H1 (cell line): ENCODE measurements around the gene MYOG. TPM values are rescaled to one million over a fixed set of nuclear protein-coding genes. Genes with fewer than 3 reads are reported as not detected.

Experiments used
- KDM4A ChIP-seq: IDR thresholded peaks from one replicate; pipeline ENCODE4 v1.7.1; 2012; ENCODE audit warnings: low read depth, mild to moderate bottlenecking, moderate library complexity, low read length, inconsistent platforms; ENCODE audit not compliant: severe bottlenecking
- polyA plus RNA-seq, 7 experiments: library from polyadenylated mRNA; depleted of rRNA in 3 of 7; stranded (reverse) in 5 of 7; unstranded in 2 of 7; fragments of >200 nt in 5 of 7; fragments of 200-250 nt in 2 of 7; gene quantifications; 1 replicate in 5 of 7; 2 replicates in 1 of 7; 4 replicates in 1 of 7; pipeline versions ENCODE4 v1.2.1 to v1.2.3, GENCODE V29; 2011 to 2013; ENCODE audit warnings: missing spikeins in 2 of 7, mixed read lengths in 2 of 7
- total RNA-seq: library from RNA; stranded (reverse); fragmentation: NEBNext Ultra II Directional; extraction: Animal tissue kit (Norgen Biotek cat#: 25700); gene quantifications from 2 replicates; pipeline ENCODE4 v1.2.1, GENCODE V29; 2021
- TF ChIP-seq, protein P1 (sequence below): fragments of 300-600 bp; sonication (generic); IDR thresholded peaks from 2 replicates; pipeline ENCODE4 v1.7.1; 2012; ENCODE audit warnings: low read length, moderate library complexity, mild to moderate bottlenecking, inconsistent platforms; ENCODE audit not compliant: insufficient replicate concordance

The MYOG gene
- total and polyA plus RNA-seq, 2 of the 8 experiments (the other 6 are each of a cell fraction or from before 2014, with no cell fraction given), result not detected

DNA sequence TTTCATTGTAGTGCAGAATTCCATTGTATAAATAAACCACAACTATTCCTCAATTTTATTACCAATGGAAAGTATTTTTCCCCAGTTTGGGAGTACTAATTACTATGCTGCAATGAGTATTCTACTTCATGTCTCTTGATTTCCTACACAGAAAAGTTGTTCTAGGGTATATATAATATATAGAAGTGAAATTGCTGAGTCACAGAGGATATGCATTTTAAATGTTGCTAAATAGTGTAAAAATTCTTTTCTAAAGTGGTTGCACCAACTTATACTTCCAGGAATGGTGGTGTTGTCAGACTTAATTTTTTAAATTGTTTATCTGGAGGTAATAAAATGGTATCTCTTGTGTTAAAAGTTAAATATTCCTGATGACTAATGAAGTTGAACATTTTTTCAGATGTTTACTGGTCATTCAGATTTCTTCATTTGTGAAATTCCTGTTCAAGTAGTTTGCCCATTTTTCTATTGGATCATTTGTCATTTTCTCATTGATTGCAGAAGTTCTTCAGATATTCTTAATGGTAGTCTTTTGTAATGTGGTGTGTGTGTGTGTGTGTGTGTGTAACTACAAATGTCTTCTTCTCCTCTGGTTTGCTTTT, 19.1 kb upstream of the MYOG start (continued):
- TF ChIP-seq, protein P1, sequence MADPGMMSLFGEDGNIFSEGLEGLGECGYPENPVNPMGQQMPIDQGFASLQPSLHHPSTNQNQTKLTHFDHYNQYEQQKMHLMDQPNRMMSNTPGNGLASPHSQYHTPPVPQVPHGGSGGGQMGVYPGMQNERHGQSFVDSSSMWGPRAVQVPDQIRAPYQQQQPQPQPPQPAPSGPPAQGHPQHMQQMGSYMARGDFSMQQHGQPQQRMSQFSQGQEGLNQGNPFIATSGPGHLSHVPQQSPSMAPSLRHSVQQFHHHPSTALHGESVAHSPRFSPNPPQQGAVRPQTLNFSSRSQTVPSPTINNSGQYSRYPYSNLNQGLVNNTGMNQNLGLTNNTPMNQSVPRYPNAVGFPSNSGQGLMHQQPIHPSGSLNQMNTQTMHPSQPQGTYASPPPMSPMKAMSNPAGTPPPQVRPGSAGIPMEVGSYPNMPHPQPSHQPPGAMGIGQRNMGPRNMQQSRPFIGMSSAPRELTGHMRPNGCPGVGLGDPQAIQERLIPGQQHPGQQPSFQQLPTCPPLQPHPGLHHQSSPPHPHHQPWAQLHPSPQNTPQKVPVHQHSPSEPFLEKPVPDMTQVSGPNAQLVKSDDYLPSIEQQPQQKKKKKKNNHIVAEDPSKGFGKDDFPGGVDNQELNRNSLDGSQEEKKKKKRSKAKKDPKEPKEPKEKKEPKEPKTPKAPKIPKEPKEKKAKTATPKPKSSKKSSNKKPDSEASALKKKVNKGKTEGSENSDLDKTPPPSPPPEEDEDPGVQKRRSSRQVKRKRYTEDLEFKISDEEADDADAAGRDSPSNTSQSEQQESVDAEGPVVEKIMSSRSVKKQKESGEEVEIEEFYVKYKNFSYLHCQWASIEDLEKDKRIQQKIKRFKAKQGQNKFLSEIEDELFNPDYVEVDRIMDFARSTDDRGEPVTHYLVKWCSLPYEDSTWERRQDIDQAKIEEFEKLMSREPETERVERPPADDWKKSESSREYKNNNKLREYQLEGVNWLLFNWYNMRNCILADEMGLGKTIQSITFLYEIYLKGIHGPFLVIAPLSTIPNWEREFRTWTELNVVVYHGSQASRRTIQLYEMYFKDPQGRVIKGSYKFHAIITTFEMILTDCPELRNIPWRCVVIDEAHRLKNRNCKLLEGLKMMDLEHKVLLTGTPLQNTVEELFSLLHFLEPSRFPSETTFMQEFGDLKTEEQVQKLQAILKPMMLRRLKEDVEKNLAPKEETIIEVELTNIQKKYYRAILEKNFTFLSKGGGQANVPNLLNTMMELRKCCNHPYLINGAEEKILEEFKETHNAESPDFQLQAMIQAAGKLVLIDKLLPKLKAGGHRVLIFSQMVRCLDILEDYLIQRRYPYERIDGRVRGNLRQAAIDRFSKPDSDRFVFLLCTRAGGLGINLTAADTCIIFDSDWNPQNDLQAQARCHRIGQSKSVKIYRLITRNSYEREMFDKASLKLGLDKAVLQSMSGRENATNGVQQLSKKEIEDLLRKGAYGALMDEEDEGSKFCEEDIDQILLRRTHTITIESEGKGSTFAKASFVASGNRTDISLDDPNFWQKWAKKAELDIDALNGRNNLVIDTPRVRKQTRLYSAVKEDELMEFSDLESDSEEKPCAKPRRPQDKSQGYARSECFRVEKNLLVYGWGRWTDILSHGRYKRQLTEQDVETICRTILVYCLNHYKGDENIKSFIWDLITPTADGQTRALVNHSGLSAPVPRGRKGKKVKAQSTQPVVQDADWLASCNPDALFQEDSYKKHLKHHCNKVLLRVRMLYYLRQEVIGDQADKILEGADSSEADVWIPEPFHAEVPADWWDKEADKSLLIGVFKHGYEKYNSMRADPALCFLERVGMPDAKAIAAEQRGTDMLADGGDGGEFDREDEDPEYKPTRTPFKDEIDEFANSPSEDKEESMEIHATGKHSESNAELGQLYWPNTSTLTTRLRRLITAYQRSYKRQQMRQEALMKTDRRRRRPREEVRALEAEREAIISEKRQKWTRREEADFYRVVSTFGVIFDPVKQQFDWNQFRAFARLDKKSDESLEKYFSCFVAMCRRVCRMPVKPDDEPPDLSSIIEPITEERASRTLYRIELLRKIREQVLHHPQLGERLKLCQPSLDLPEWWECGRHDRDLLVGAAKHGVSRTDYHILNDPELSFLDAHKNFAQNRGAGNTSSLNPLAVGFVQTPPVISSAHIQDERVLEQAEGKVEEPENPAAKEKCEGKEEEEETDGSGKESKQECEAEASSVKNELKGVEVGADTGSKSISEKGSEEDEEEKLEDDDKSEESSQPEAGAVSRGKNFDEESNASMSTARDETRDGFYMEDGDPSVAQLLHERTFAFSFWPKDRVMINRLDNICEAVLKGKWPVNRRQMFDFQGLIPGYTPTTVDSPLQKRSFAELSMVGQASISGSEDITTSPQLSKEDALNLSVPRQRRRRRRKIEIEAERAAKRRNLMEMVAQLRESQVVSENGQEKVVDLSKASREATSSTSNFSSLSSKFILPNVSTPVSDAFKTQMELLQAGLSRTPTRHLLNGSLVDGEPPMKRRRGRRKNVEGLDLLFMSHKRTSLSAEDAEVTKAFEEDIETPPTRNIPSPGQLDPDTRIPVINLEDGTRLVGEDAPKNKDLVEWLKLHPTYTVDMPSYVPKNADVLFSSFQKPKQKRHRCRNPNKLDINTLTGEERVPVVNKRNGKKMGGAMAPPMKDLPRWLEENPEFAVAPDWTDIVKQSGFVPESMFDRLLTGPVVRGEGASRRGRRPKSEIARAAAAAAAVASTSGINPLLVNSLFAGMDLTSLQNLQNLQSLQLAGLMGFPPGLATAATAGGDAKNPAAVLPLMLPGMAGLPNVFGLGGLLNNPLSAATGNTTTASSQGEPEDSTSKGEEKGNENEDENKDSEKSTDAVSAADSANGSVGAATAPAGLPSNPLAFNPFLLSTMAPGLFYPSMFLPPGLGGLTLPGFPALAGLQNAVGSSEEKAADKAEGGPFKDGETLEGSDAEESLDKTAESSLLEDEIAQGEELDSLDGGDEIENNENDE, result no peak
- TF ChIP-seq KDM4A, result no peak
